ENCODE results near the gene LYPD5. TPM values are rescaled to one million over a fixed set of nuclear protein-coding genes. Genes with fewer than 3 reads are reported as not detected.

LYPD5 gene
- total RNA-seq, 2 experiments from 2014 or later: 1.9 to 2.0 TPM

GRCh38 chr19:43797118-43797517 is 5.1 kb downstream of the LYPD5 start:
- POLR2A ChIA-PET: no interaction called here
- Mint-ChIP-seq H3K4me1 (peaks cover 18% of the 10 kb centered on the region), H3K36me3 (peaks cover 3% of the 10 kb centered on the region), H3K27me3 (peaks cover 6% of the 10 kb centered on the region), H3K4me3 (peak overlapping the region; percentile 33), H3K9me3 (peaks cover 3% of the 10 kb centered on the region), H3K27ac (no peak overlapping the region)
- no peak for ATAC-seq (ENCODE audit: low read depth)
- DNase-seq: no peak

- DNase-seq (no peak), ATAC-seq (ENCODE audit: low read depth) (no peak)
- no peak overlapping the region for H3K4me3 Mint-ChIP-seq
- H3K4me1 Mint-ChIP-seq: peaks cover 3% of the 10 kb centered on the region
- H3K36me3 Mint-ChIP-seq: no peaks in the 10 kb centered on the region
- POLR2A ChIA-PET: no interaction called here
- no peak overlapping the region for H3K27ac Mint-ChIP-seq
- peaks cover 14% of the 10 kb centered on the region for H3K27me3 Mint-ChIP-seq
- H3K9me3 Mint-ChIP-seq: no peaks in the 10 kb centered on the region
Measured at GRCh38 chr19:43790587-43790986, 11.7 kb downstream of the LYPD5 start.

GRCh38 chr19:43789029-43789428 is 13.2 kb downstream of the LYPD5 start:
- Mint-ChIP-seq H3K4me1 (peaks cover 15% of the 10 kb centered on the region), H3K36me3 (no peaks in the 10 kb centered on the region), H3K27me3 (peaks cover 12% of the 10 kb centered on the region), H3K9me3 (no peaks in the 10 kb centered on the region), H3K4me3 (no peak overlapping the region), H3K27ac (no peak overlapping the region)
- ATAC-seq (ENCODE audit: low read depth) (no peak), DNase-seq (no peak)
- POLR2A ChIA-PET: no interaction called here

GRCh38 chr19:43786665-43787064 is 15.6 kb downstream of the LYPD5 start:
- DNase-seq: no peak
- no peak overlapping the region for H3K27ac Mint-ChIP-seq
- H3K4me3 Mint-ChIP-seq: no peak overlapping the region
- ATAC-seq (ENCODE audit: low read depth): no peak
- POLR2A ChIA-PET: no interaction called here
- peaks cover 29% of the 10 kb centered on the region for H3K4me1 Mint-ChIP-seq
- peaks cover 10% of the 10 kb centered on the region for H3K27me3 Mint-ChIP-seq
- H3K36me3 Mint-ChIP-seq: no peaks in the 10 kb centered on the region
- H3K9me3 Mint-ChIP-seq: no peaks in the 10 kb centered on the region

GRCh38 chr19:43784981-43785808 is 17.1 kb downstream of the LYPD5 start:
- Mint-ChIP-seq H3K27ac (peak overlapping the region; percentile 95), H3K9me3 (no peaks in the 10 kb centered on the region), H3K27me3 (peaks cover 10% of the 10 kb centered on the region), H3K4me1 (peaks cover 35% of the 10 kb centered on the region), H3K36me3 (no peaks in the 10 kb centered on the region), H3K4me3 (peak overlapping the region; percentile 71)
- peak; percentile 37 for ATAC-seq (ENCODE audit: low read depth)
- POLR2A ChIA-PET: interaction anchor here (1.0 to 1.4 kb wide), 4 partner anchors 18 to 40 kb away, joined by 3 to 6 read pairs (median 4); partner anchors contain the start of gene SMG9
- peak; percentile 59 for DNase-seq

- H3K36me3 Mint-ChIP-seq: no peaks in the 10 kb centered on the region
- H3K4me1 Mint-ChIP-seq: peaks cover 38% of the 10 kb centered on the region
- peak; percentile 28 for ATAC-seq (ENCODE audit: low read depth)
- H3K27ac Mint-ChIP-seq: peak overlapping the region; percentile 95
- DNase-seq: no peak
- POLR2A ChIA-PET: interaction anchor here (1.1 to 1.4 kb wide), 3 partner anchors 30 to 39 kb away, joined by 3 to 6 read pairs (median 4); partner anchors contain the start of gene SMG9
- H3K4me3 Mint-ChIP-seq: peak overlapping the region; percentile 71
- H3K27me3 Mint-ChIP-seq: peaks cover 5% of the 10 kb centered on the region
- H3K9me3 Mint-ChIP-seq: no peaks in the 10 kb centered on the region
Measured at GRCh38 chr19:43784241-43784980, 17.8 kb downstream of the LYPD5 start.

- no peaks in the 10 kb centered on the region for H3K36me3 Mint-ChIP-seq
- H3K4me1 Mint-ChIP-seq: peaks cover 40% of the 10 kb centered on the region
- H3K27me3 Mint-ChIP-seq: peaks cover 5% of the 10 kb centered on the region
- H3K9me3 Mint-ChIP-seq: no peaks in the 10 kb centered on the region
- no peak for ATAC-seq (ENCODE audit: low read depth)
- POLR2A ChIA-PET: interaction anchor here (0.7 kb wide), 1 partner anchor 9 kb away, joined by 5 read pairs; no protein-coding TSS in a partner anchor
- no peak for DNase-seq
- peak overlapping the region; percentile 95 for H3K27ac Mint-ChIP-seq
- H3K4me3 Mint-ChIP-seq: peak overlapping the region; percentile 71
Measured at GRCh38 chr19:43783636-43784035, 18.6 kb downstream of the LYPD5 start.

GRCh38 chr19:43782689-43783231 is 19.5 kb downstream of the LYPD5 start:
- H3K4me1 Mint-ChIP-seq: peaks cover 49% of the 10 kb centered on the region
- H3K27me3 Mint-ChIP-seq: peaks cover 5% of the 10 kb centered on the region
- ATAC-seq (ENCODE audit: low read depth) (peak; percentile 4), DNase-seq (no peak)
- POLR2A ChIA-PET: interaction anchor here (5.9 kb wide), 1 partner anchor 15 kb away, joined by 74 read pairs; no protein-coding TSS in a partner anchor
- no peaks in the 10 kb centered on the region for H3K36me3 Mint-ChIP-seq
- peak overlapping the region; percentile 84 for H3K4me3 Mint-ChIP-seq
- peak overlapping the region; percentile 85 for H3K27ac Mint-ChIP-seq
- H3K9me3 Mint-ChIP-seq: no peaks in the 10 kb centered on the region

GRCh38 chr19:43782311-43782660 is 20.0 kb downstream of the LYPD5 start:
- H3K9me3 Mint-ChIP-seq: no peaks in the 10 kb centered on the region
- H3K36me3 Mint-ChIP-seq: no peaks in the 10 kb centered on the region
- DNase-seq (no peak), ATAC-seq (ENCODE audit: low read depth) (no peak)
- peak overlapping the region; percentile 84 for H3K4me3 Mint-ChIP-seq
- peak overlapping the region; percentile 85 for H3K27ac Mint-ChIP-seq
- H3K27me3 Mint-ChIP-seq: peaks cover 3% of the 10 kb centered on the region
- peaks cover 51% of the 10 kb centered on the region for H3K4me1 Mint-ChIP-seq
- POLR2A ChIA-PET: interaction anchor here (0.5 to 5.9 kb wide), 2 partner anchors 15 to 223 kb away, joined by 7 to 74 read pairs; no protein-coding TSS in a partner anchor

GRCh38 chr19:43781630-43782310 is 20.5 kb downstream of the LYPD5 start:
- no peak for ATAC-seq (ENCODE audit: low read depth)
- peaks cover 57% of the 10 kb centered on the region for H3K4me1 Mint-ChIP-seq
- no peaks in the 10 kb centered on the region for H3K9me3 Mint-ChIP-seq
- peak overlapping the region; percentile 84 for H3K4me3 Mint-ChIP-seq
- H3K36me3 Mint-ChIP-seq: no peaks in the 10 kb centered on the region
- POLR2A ChIA-PET: interaction anchor here (0.5 to 7.1 kb wide), 4 partner anchors 14 to 222 kb away, joined by 3 to 74 read pairs (median 37); partner anchors contain the start of gene SMG9
- peak overlapping the region; percentile 85 for H3K27ac Mint-ChIP-seq
- DNase-seq: no peak
- H3K27me3 Mint-ChIP-seq: peaks cover 3% of the 10 kb centered on the region

GRCh38 chr19:43780706-43781525 is 21.3 kb downstream of the LYPD5 start, which contains the start of gene KCNN4:
TSS of gene KCNN4 (minus strand) at chr19:43780973. CDS start at chr19:43780861, 112 bp downstream.
- peak within 1 kb of the TSS; percentile 84 for H3K27ac Mint-ChIP-seq
- DNase-seq (peak; percentile 72), ATAC-seq (ENCODE audit: low read depth) (peak; percentile 67)
- H3K4me1 Mint-ChIP-seq: peaks cover 62% of the 10 kb centered on the region
- no peaks in the 10 kb centered on the region for H3K9me3 Mint-ChIP-seq
- H3K27me3 Mint-ChIP-seq: no peaks in the 10 kb centered on the region
- H3K36me3 Mint-ChIP-seq: peaks cover 2% of the 10 kb centered on the region
- POLR2A ChIA-PET: interaction anchor here (1.1 to 7.1 kb wide), 7 partner anchors 14 to 46 kb away, joined by 3 to 74 read pairs (median 8); partner anchors contain the start of genes SMG9 and ZNF283
- peak within 1 kb of the TSS; percentile 84 for H3K4me3 Mint-ChIP-seq

GRCh38 chr19:43779820-43780219 is 22.4 kb downstream of the LYPD5 start:
- ATAC-seq (ENCODE audit: low read depth) (no peak), DNase-seq (no peak)
- no peaks in the 10 kb centered on the region for H3K27me3 Mint-ChIP-seq
- H3K27ac Mint-ChIP-seq: peak overlapping the region; percentile 84
- no peaks in the 10 kb centered on the region for H3K9me3 Mint-ChIP-seq
- H3K4me1 Mint-ChIP-seq: peaks cover 61% of the 10 kb centered on the region
- POLR2A ChIA-PET: interaction anchor here (0.6 to 7.1 kb wide), 8 partner anchors 13 to 889 kb away, joined by 3 to 74 read pairs (median 6); partner anchors contain the start of genes SMG9 and ZNF283
- H3K4me3 Mint-ChIP-seq: peak overlapping the region; percentile 84
- H3K36me3 Mint-ChIP-seq: peaks cover 5% of the 10 kb centered on the region

Measured in activated naive CD8-positive, alpha-beta T cell treated with anti-CD3 and anti-CD28 coated beads, Interleukin-2, amount 10 ng/mL, durations not matched to agents 7 days and 5 days (primary cell).